PC-3 (cell line): ENCODE measurements around the gene ELOVL5.

Experiments used
- CTCF ChIP-seq: fragments of 300-600 bp; sonication (generic); conservative IDR thresholded peaks from 2 replicates; pipeline ENCODE4 v1.5.1; 2017; ENCODE audit warnings: antibody characterized with exemption, low read depth, mild to moderate bottlenecking, low read length
- EZH2 ChIP-seq: fragments of 300-600 bp; sonication (generic); IDR thresholded peaks from one replicate; pipeline ENCODE4 v1.6.1; 2017; ENCODE audit warnings: antibody characterized with exemption, mild to moderate bottlenecking, low read length; ENCODE audit not compliant: unreplicated experiment
- EZH2phosphoT487 ChIP-seq: fragments of 300-600 bp; sonication (generic); IDR thresholded peaks from 2 replicates; pipeline ENCODE4 v1.6.1; 2018; ENCODE audit warnings: mild to moderate bottlenecking, antibody characterized with exemption, low read length, borderline replicate concordance

GRCh38 chr6:53363341-53364079 is 14.8 kb upstream of the ELOVL5 start:
- TF ChIP-seq CTCF: no peak
- no peak for TF ChIP-seq EZH2
- no peak for TF ChIP-seq EZH2phosphoT487
